HepG2 (cell line): ENCODE results near the gene TLCD1. TPM values are rescaled to one million over a fixed set of nuclear protein-coding genes. Genes with fewer than 3 reads are reported as not detected.

ENCODE experiments used
- AGO2 ChIP-seq: fragments of 200-400 bp; formaldehyde crosslinking; optimal IDR thresholded peaks from 2 replicates; pipeline ENCODE3; 2017; ENCODE audit warnings: mild to moderate bottlenecking, low read depth, low read length, moderate library complexity
- CREB1 ChIP-seq, 2 experiments: fragments of 450-650 bp in 1 of 2; IDR thresholded peaks; 2 replicates each; pipeline ENCODE4 v1.6.1; 2016 to 2017; ENCODE audit warnings: control low read depth in 1 of 2, mild to moderate bottlenecking in 1 of 2, missing compliant biosample characterization in 1 of 2, missing genetic modification characterization in 1 of 2
- JDP2 ChIP-seq: sonication (generic); formaldehyde crosslinking; IDR thresholded peaks from 2 replicates; pipeline ENCODE4 v1.8.1; 2022; ENCODE audit warnings: missing genetic modification reagents, borderline replicate concordance
- MEIS2 ChIP-seq: sonication (generic); formaldehyde crosslinking; IDR thresholded peaks from 2 replicates; pipeline ENCODE4 v1.9.0; 2021; ENCODE audit warnings: mild to moderate bottlenecking, missing genetic modification reagents
- MLXIP ChIP-seq: sonication (generic); formaldehyde crosslinking; IDR thresholded peaks from 2 replicates; pipeline ENCODE4 v1.9.0; 2021; ENCODE audit warnings: missing genetic modification reagents, borderline replicate concordance
- MXI1 ChIP-seq: IDR thresholded peaks from 3 replicates; pipeline ENCODE4 v1.6.1; 2012; ENCODE audit warnings: low read depth, low read length, inconsistent platforms, borderline replicate concordance
- RERE ChIP-seq: IDR thresholded peaks from 2 replicates; pipeline ENCODE4 v1.6.1; 2016; ENCODE audit warnings: low read depth, missing genetic modification reagents, missing compliant biosample characterization
- XRCC5 ChIP-seq: fragments of 200-400 bp; formaldehyde crosslinking; optimal IDR thresholded peaks from 2 replicates; pipeline ENCODE3; 2017; ENCODE audit warnings: mild to moderate bottlenecking, low read length
- ZBTB25 ChIP-seq: IDR thresholded peaks from 2 replicates; pipeline ENCODE4 v1.6.1; 2018; ENCODE audit warnings: missing genetic modification reagents
- ZHX2 ChIP-seq, 2 experiments: sonication (generic) in 1 of 2; formaldehyde crosslinking in 1 of 2; IDR thresholded peaks; 2 replicates each; pipeline versions ENCODE4 v1.6.1 to v1.9.0; 2014 to 2022; ENCODE audit warnings: antibody characterized with exemption in 1 of 2, borderline replicate concordance in 1 of 2, inconsistent platforms in 1 of 2, low read depth in 1 of 2, missing genetic modification reagents in 1 of 2
- ZNF790 ChIP-seq: sonication (generic); formaldehyde crosslinking; IDR thresholded peaks from 2 replicates; pipeline ENCODE4 v1.8.0; 2022; ENCODE audit warnings: missing genetic modification reagents, mild to moderate bottlenecking, borderline replicate concordance
- polyA plus RNA-seq, 8 experiments: library from polyadenylated mRNA; depleted of rRNA in 3 of 8; stranded (reverse) in 7 of 8; unstranded in 1 of 8; fragments of >200 nt; fragmentation: Illumina TruSeq in 4 of 8; extraction: Trizol in 4 of 8; gene quantifications; 2 replicates each; pipeline versions ENCODE4 v1.2.1 to v1.2.3, GENCODE V29; 2011 to 2016; ENCODE audit warnings: low read depth in 4 of 8, missing spikeins in 1 of 8, mixed read lengths in 1 of 8; ENCODE audit not compliant: insufficient read depth in 1 of 8
- total RNA-seq, 5 experiments: library from RNA; depleted of rRNA; stranded (reverse); fragments of >200 nt; fragmentation: Illumina TruSeq; extraction: Trizol; gene quantifications; 2 replicates each; pipeline ENCODE4 v1.2.3, GENCODE V29; 2016; ENCODE audit warnings: low read depth in 1 of 5

TLCD1 gene
- total and polyA plus RNA-seq, 2 of the 13 experiments (the other 11 are each of a cell fraction or from before 2014, with no cell fraction given): 14.9 to 19.6 TPM

GRCh38 chr17:28750178-28751047 is 24.4 kb upstream of the TLCD1 start (continued):
- TF ChIP-seq ZHX2 (IDR thresholded peaks at IDR 0.05; ENCODE audit: low read depth) (no peak), ZHX2 (CRISPR knock-in tag; IDR thresholded peaks at IDR 0.05; ENCODE audit: borderline replicate concordance) (no peak), MLXIP (CRISPR knock-in tag) (no peak), XRCC5 (peak; percentile 95), ZNF790 (CRISPR knock-in tag) (no peak), JDP2 (CRISPR knock-in tag) (no peak), MXI1 (peak; percentile 71; the same call in 1 of the 3 replicates), MEIS2 (CRISPR knock-in tag) (peak; percentile 52; the same call in 1 of the 2 replicates), ZBTB25 (CRISPR knock-in tag) (no peak), CREB1 (IDR thresholded peaks at IDR 0.05) (no peak), CREB1 (CRISPR knock-in tag; IDR thresholded peaks at IDR 0.05) (no peak), AGO2 (no peak), RERE (CRISPR knock-in tag) (no peak)
